ENCODE data around the gene SNX33. TPM values are rescaled to one million over a fixed set of nuclear protein-coding genes. Genes with fewer than 3 reads are reported as not detected.
"Not testable (repeated sequence)": the region's sequence is repeated elsewhere in the genome, so short reads cannot be mapped to it uniquely, and the experiment has no call there.

Gene SNX33
- total RNA-seq, result 1 to 10 TPM; 3.8 TPM

GRCh38 chr15:75647370-75648155 is at the start of gene SNX33:
Gene SNX33 (plus strand): TSS chr15:75647912. CDS start chr15:75649103, 1,191 bp downstream.
- ChIA-PET POLR2A (interaction anchor here (0.5 to 1.9 kb wide), 9 partner anchors 9 to 279 kb away, joined by 3 to 11 read pairs (median 5); partner anchors contain the start of genes MAN2C1, PTPN9, SIN3A and SNUPN), CTCF (interaction anchor here (0.9 to 2.4 kb wide), 8 partner anchors 9 to 280 kb away, joined by 3 to 9 read pairs (median 3); partner anchors contain the start of gene PTPN9)

DNA sequence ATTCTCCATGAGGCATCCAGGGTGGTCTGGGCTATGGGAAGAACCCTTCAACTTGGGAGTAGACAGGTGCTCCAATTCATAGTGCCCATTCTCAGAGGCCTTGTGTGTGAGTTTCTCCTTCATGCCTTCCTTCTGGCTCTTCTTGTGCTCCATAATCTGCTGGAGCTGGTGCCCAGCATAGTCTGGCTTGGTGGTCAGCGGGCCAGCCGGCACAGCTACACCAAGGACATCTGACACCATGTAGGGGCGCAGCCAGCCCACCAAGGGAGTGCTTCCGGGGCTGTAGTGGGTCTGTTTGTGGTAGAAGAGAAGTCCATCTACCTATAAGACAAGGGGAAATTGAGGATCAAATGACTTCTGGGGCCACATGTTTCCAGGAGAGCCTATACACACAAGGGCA is 49.4 kb upstream of the SNX33 start:
- CTCF ChIA-PET, result interaction anchor here (0.5 to 1.9 kb wide), 5 partner anchors 9 to 31 kb away, joined by 3 to 5 read pairs (median 4); no protein-coding TSS in a partner anchor

GRCh38 chr15:75599401-75599800 is 48.3 kb upstream of the SNX33 start:
- ChIA-PET CTCF (interaction anchor here (0.7 to 1.3 kb wide), 2 partner anchors 10 to 257 kb away, joined by 3 read pairs; no protein-coding TSS in a partner anchor), POLR2A (no interaction called here)

More for the DNA sequence above, 49.4 kb upstream of the SNX33 start:
- POLR2A ChIA-PET, result interaction anchor here (1.3 kb wide), 1 partner anchor 19 kb away, joined by 3 read pairs; the partner anchor contains the start of gene PTPN9

GRCh38 chr15:75606026-75606425 is 41.7 kb upstream of the SNX33 start:
- CTCF ChIA-PET, result no interaction called here
- POLR2A ChIA-PET, result interaction anchor here (1.3 kb wide), 1 partner anchor 27 kb away, joined by 3 read pairs; the partner anchor contains the start of gene PTPN9

GRCh38 chr15:75606711-75607699 is 40.7 kb upstream of the SNX33 start:
- CTCF ChIA-PET, result interaction anchor here (1.3 to 1.5 kb wide), 2 partner anchors 9 to 16 kb away, joined by 4 to 5 read pairs; no protein-coding TSS in a partner anchor
- POLR2A ChIA-PET, result interaction anchor here (1.3 kb wide), 1 partner anchor 28 kb away, joined by 3 read pairs; the partner anchor contains the start of gene PTPN9

GRCh38 chr15:75616766-75617165 is 30.9 kb upstream of the SNX33 start:
- POLR2A ChIA-PET, result interaction anchor here (0.6 kb wide), 2 partner anchors 15 to 61 kb away, joined by 3 to 8 read pairs; no protein-coding TSS in a partner anchor
- CTCF ChIA-PET, result no interaction called here

GRCh38 chr15:75620058-75620820 is 27.5 kb upstream of the SNX33 start:
- ChIA-PET POLR2A (interaction anchor here (0.8 kb wide), 1 partner anchor 11 kb away, joined by 3 read pairs; no protein-coding TSS in a partner anchor), CTCF (interaction anchor here (0.5 kb wide), 1 partner anchor 46 kb away, joined by 3 read pairs; no protein-coding TSS in a partner anchor)

DNA sequence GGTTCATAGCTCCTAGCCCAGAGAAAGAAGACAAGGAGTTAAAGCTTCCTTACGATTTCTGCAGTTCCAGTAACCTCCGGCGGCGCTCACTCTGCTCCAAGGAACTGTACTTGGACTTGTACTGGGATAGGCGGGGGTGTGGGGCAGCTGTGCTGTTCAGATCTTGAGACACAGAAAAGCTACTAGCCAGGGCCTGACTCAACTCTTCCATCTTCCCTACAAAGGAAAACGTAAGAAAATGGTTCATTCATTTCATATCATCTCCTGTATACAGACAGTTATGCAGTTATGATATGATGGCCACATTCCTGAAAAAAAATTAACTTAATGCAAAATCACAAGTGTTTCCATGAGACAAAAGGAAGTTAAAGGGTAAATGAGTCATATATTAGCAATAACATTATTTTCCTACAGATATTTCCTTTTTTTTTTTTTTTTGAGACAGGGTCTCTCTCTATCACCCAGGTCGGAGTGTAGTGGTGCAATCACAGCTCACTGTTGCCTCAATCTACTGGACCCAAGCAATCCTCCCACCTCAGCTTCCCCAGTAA is 26.8 kb upstream of the SNX33 start:
- ChIA-PET CTCF (interaction anchor here (0.5 kb wide), 1 partner anchor 47 kb away, joined by 3 read pairs; no protein-coding TSS in a partner anchor), POLR2A (interaction anchor here (0.8 kb wide), 1 partner anchor 12 kb away, joined by 3 read pairs; no protein-coding TSS in a partner anchor)

DNA sequence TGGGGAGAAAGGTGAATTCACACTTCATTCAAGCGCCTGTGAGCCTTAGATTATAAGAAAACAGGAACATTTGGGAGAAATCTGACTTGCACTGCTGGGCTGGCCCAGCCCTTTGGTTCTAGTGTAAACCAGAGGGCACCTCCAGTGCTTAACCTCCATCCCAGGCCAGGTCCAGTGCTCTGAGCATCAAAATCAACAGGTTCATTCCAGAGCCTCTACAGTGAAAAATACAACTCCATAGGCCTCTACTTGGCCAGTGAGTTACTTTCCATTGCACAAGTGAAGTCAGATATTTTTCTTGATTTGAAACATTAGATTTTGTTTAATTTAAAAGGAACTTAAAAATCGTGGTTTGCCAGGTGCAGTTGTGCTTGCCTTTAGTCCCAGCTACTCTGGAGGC is 25.2 kb upstream of the SNX33 start:
- ChIA-PET POLR2A (interaction anchor here (0.7 kb wide), 1 partner anchor 174 kb away, joined by 3 read pairs; no protein-coding TSS in a partner anchor), CTCF (interaction anchor here (1.2 kb wide), 1 partner anchor 15 kb away, joined by 4 read pairs; no protein-coding TSS in a partner anchor)

DNA sequence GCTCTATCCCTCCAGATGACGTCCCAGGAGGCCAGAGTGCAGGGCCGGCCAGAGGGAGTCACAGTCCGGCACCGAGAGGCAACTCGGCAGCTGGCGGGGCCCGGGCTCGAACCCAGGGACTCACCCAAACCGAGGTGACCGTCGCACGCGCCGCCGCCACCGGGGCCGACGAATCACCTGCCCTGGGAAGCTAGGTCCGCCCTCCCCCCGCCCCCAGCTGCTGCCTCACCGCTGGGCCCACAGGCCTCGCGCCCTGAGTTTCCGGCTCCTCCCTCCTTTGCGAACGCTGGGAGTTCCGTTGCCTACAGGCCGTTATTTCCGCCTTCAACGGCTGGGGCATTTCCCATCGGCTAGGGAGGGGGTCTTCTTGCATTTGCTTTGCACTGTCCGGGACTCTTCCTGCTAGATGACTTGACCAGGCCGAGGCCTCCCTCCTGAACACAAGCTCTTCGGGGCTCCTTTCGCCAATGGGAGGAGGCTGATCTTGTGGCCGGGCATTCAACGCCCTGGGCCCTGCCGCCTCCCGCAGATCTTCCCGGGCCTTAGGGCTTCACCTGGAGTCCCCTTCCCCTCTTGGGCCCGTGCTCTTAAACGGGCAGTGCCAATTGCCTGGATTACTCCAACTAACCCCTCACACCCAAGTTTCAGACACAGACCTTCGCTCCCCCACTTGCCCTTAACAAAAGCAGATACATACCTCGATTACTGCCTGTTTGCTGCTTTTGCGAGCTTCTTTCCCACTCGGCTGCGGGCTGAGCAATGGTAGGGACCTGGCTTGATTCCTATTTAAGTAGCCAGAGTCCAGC is 22.0 kb upstream of the SNX33 start, which contains the start of gene SNUPN:
Gene SNUPN, minus strand, starts transcription at position 184 of the 806 bp plus-strand sequence. CDS start 4,674 bp downstream, outside the sequence.
- ChIA-PET POLR2A (interaction anchor here (0.6 to 3.0 kb wide), 7 partner anchors 14 to 258 kb away, joined by 3 to 47 read pairs (median 5); partner anchors contain the start of genes IMP3, MAN2C1, PTPN9 and SNX33), CTCF (interaction anchor here (0.7 to 2.6 kb wide), 3 partner anchors 13 to 28 kb away, joined by 3 to 25 read pairs (median 3); partner anchors contain the start of genes IMP3 and SNX33)

DNA sequence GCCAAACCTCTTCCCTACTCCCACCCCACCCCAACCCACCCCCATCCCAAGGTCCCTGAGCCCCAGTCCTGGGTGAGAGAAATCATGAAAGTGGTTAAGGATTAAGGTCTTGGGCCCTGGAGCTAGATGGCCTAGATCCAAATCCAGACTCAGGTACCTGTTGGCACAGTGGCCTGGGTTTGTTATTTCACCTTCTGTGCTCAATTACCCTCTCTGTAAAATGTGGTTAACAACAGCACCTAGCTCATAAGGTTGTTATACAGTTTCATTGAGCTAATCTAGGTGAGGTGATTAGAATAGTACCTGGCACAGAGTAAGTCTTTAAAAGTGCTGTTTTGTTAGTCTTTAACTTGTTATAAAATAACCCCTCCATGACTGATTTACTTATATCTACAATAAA is 15.8 kb upstream of the SNX33 start:
- POLR2A ChIA-PET, result no interaction called here
- CTCF ChIA-PET, result interaction anchor here (0.7 kb wide), 2 partner anchors 219 to 760 kb away, joined by 3 read pairs; no protein-coding TSS in a partner anchor

- POLR2A ChIA-PET, CTCF ChIA-PET: not testable (repeated sequence)
These were observed 13.8 kb upstream of the SNX33 start for GRCh38 chr15:75633922-75634321.

GRCh38 chr15:75636026-75636425 is 11.7 kb upstream of the SNX33 start:
- CTCF ChIA-PET, result interaction anchor here (0.6 to 5.5 kb wide), 2 partner anchors 10 to 118 kb away, joined by 3 to 25 read pairs; partner anchors contain the start of gene SNUPN
- POLR2A ChIA-PET, result interaction anchor here (0.6 kb wide), 1 partner anchor 11 kb away, joined by 3 read pairs; the partner anchor contains the start of gene SNX33

DNA sequence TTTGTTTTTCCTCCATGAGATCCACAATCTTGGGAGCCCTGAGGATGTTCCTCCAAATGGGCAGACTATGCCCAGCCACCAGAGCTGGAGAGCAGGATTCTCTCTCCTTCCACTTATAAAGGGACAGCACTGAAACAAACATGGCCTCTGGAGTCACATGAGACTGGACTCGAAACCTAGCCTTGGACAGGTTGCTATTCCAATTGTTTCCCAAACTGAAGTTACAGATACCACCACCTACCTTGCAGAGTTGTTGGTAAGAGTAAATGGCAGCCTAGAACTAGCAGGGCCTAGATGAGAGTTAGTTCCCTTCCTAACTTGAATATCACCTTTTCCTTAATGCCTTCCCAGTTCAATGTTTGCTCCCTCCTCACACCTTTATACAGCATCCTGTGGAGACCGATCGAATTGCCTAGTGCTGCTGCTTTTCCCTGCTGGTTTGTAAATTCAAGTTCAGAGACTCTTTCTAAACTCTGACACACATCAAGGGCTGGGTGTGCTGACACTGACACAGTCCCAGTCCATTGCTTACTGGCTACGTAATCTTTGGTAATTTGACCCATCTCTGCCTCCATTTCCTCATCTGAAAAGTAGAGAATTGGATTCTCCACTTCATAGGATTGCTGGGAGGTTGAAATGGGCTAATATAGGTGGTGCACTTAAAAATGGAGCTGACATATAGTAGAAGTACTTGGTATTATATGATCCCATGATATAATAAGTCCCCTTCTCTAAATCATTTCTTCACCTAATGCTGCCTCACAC is 10.3 kb upstream of the SNX33 start:
- CTCF ChIA-PET, result interaction anchor here (1.1 to 5.5 kb wide), 2 partner anchors 11 to 184 kb away, joined by 3 to 25 read pairs; partner anchors contain the start of gene SNUPN

GRCh38 chr15:75639191-75639708 is 8.5 kb upstream of the SNX33 start:
- POLR2A ChIA-PET, result interaction anchor here (0.8 to 4.3 kb wide), 10 partner anchors 12 to 1023 kb away, joined by 3 to 73 read pairs (median 6); partner anchors contain the start of genes MAN2C1, PTPN9, SIN3A and SNUPN
- CTCF ChIA-PET, result interaction anchor here (1.0 to 5.5 kb wide), 7 partner anchors 8 to 271 kb away, joined by 3 to 25 read pairs (median 6); partner anchors contain the start of genes MAN2C1, SNUPN and SNX33

More for the DNA sequence above, 10.3 kb upstream of the SNX33 start:
- POLR2A ChIA-PET, result interaction anchor here (0.6 to 3.5 kb wide), 3 partner anchors 10 to 719 kb away, joined by 4 to 47 read pairs (median 4); partner anchors contain the start of gene SNUPN
